Panc1 (cell line): ENCODE results near the gene GBF1. TPM values are rescaled to one million over a fixed set of nuclear protein-coding genes. Genes with fewer than 3 reads are reported as not detected.
"Not testable (repeated sequence)": the region's sequence is repeated elsewhere in the genome, so short reads cannot be mapped to it uniquely, and the experiment has no call there.

Experiments
- ATAC-seq: fragments of 200-7000 bp; cut with Tn5 transposase; 2 replicates; pipeline ENCODE4 v1.9.1; 2020; ENCODE audit warnings: mild to moderate bottlenecking, moderate library complexity
- BruUV-seq: library from RNA; stranded (reverse); fragments of 400-500 nt; replicated peaks from 2 replicates; lab custom pipeline; 2021; lab: Mats Ljungman, UMichigan
- CTCF ChIA-PET: fragments of 300-600 bp; sonication (Branson Sonifier 250); formaldehyde crosslinking; loops from one replicate; lab custom pipeline; 2022; ENCODE audit warnings: antibody characterized with exemption; lab: Charles Lee
- POLR2A ChIA-PET: fragments of 300-600 bp; sonication (Branson Sonifier 250); formaldehyde crosslinking; loops from one replicate; lab custom pipeline; 2022; ENCODE audit warnings: antibody characterized with exemption; lab: Charles Lee
- DNase-seq: peaks from one replicate; pipeline ENCODE4 v3.0.0-alpha.2; 2010; ENCODE audit warnings: low read depth, low spot score
- H3K27ac ChIP-seq: 2 replicates; pipeline ENCODE4 v1.5.1; 2011; ENCODE audit warnings: mild to moderate bottlenecking, low read length, inconsistent platforms
- H3K27me3 ChIP-seq: fragments of 200-500 bp; sonication (Bioruptor generic); 2 replicates; pipeline ENCODE4 v1.6.0; 2014; ENCODE audit warnings: low read length, inconsistent platforms; ENCODE audit not compliant: control insufficient read depth, insufficient read depth
- H3K36me3 ChIP-seq: fragments of 200-500 bp; sonication (Bioruptor generic); 2 replicates; pipeline ENCODE4 v1.5.1; 2014; ENCODE audit warnings: inconsistent platforms, mild to moderate bottlenecking, low read length, moderate library complexity; ENCODE audit not compliant: control insufficient read depth, insufficient read depth
- H3K4me1 ChIP-seq: 2 replicates; pipeline ENCODE4 v1.5.1; 2011; ENCODE audit warnings: inconsistent platforms, mild to moderate bottlenecking, low read length, moderate library complexity; ENCODE audit not compliant: control insufficient read depth, insufficient read depth
- H3K4me3 ChIP-seq, 2 experiments: 2 replicates each; pipeline ENCODE4 v1.5.1; 2011 to 2012; ENCODE audit warnings: low read depth in 2 of 2, low read length in 2 of 2, mild to moderate bottlenecking in 2 of 2, inconsistent platforms in 1 of 2, moderate library complexity in 1 of 2
- H3K9me3 ChIP-seq: fragments of 200-500 bp; sonication (Bioruptor generic); 2 replicates; pipeline ENCODE4 v1.5.1; 2014; ENCODE audit warnings: low read depth, mild to moderate bottlenecking, inconsistent platforms, low read length, moderate library complexity; ENCODE audit not compliant: control insufficient read depth, insufficient read depth
- CTCF ChIP-seq: fragments of 450-650 bp; IDR thresholded peaks from 2 replicates; pipeline ENCODE4 v1.5.1; 2017; ENCODE audit warnings: mild to moderate bottlenecking
- POLR2AphosphoS5 ChIP-seq: IDR thresholded peaks from 2 replicates; pipeline ENCODE4 v1.6.1; 2012; ENCODE audit warnings: mild to moderate bottlenecking, low read depth, low read length, moderate library complexity
- REST ChIP-seq, 2 experiments: IDR thresholded peaks; 2 replicates each; pipeline ENCODE4 v1.6.1; 2011 to 2012; ENCODE audit warnings: low read depth in 2 of 2, control low read depth in 1 of 2, low read length in 1 of 2, mild to moderate bottlenecking in 1 of 2, moderate library complexity in 1 of 2; ENCODE audit not compliant: insufficient read depth in 1 of 2
- SIN3A ChIP-seq: IDR thresholded peaks from 2 replicates; pipeline ENCODE4 v1.6.1; 2012; ENCODE audit warnings: low read depth, mild to moderate bottlenecking, low read length, moderate library complexity, borderline replicate concordance; ENCODE audit not compliant: insufficient read depth
- TCF7L2 ChIP-seq: IDR thresholded peaks from 2 replicates; pipeline ENCODE4 v1.6.1; 2011; ENCODE audit warnings: mild to moderate bottlenecking, low read depth, low read length, inconsistent platforms
- in situ Hi-C: cut with HindIII; loops from 2 replicates; pipeline ENCODE4 v1.10.0; 2016; ENCODE audit warnings: low sequenced_read_pairs, low pct_unique_long_range_greater_than_20kb
- intact Hi-C: fragments of 100-400 bp; cut with micrococcal nuclease; formaldehyde crosslinking; loops from one replicate; pipeline ENCODE4 v1.10.0; 2022; ENCODE audit not compliant: unreplicated experiment
- total RNA-seq: library from RNA; stranded (reverse); gene quantifications from one replicate; pipeline ENCODE4 v1.2.1, GENCODE V29; 2021; ENCODE audit not compliant: unreplicated experiment

GBF1 gene
- total RNA-seq, 1 experiment from 2014 or later, result 65.0 TPM

GRCh38 chr10:102299873-102300272 is 54.5 kb downstream of the GBF1 start:
- no peak for ATAC-seq
- Histone ChIP-seq H3K9me3 (no peaks in the 10 kb centered on the region), H3K27ac (no peak overlapping the region), H3K27me3 (no peaks in the 10 kb centered on the region), H3K4me1 (no peaks in the 10 kb centered on the region), H3K4me3 (no peak overlapping the region), H3K36me3 (no peaks in the 10 kb centered on the region)
- no TSS peak for BruUV-seq
- POLR2A ChIA-PET, result interaction anchor here (0.6 kb wide), 1 partner anchor 14 kb away, joined by 3 read pairs; no protein-coding TSS in a partner anchor
- in situ Hi-C loops (no loop called here), intact Hi-C loops (no loop called here)
- no peak for DNase-seq
- TF ChIP-seq REST (IDR thresholded peaks at IDR 0.05; ENCODE audit: insufficient read depth in 1 of 2, low read depth in 2 of 2, low read length in 1 of 2) (no peak), CTCF (no peak), TCF7L2 (no peak)
- CTCF ChIA-PET, result no interaction called here

GRCh38 chr10:102300278-102300843 is 55.0 kb downstream of the GBF1 start:
- intact Hi-C loops, result no loop called here
- Histone ChIP-seq H3K4me1 (no peaks in the 10 kb centered on the region), H3K4me3 (no peak overlapping the region), H3K27ac (no peak overlapping the region), H3K27me3 (no peaks in the 10 kb centered on the region), H3K36me3 (no peaks in the 10 kb centered on the region), H3K9me3 (no peaks in the 10 kb centered on the region)
- DNase-seq (no peak), ATAC-seq (no peak)
- CTCF ChIA-PET, result no interaction called here
- in situ Hi-C loops, result no loop called here
- no TSS peak for BruUV-seq
- POLR2A ChIA-PET, result interaction anchor here (0.7 kb wide), 1 partner anchor 281 kb away, joined by 4 read pairs; no protein-coding TSS in a partner anchor
- no peak for TF ChIP-seq SIN3A
- no peak for TF ChIP-seq CTCF
- no peak for TF ChIP-seq REST (IDR thresholded peaks at IDR 0.05; ENCODE audit: insufficient read depth in 1 of 2, low read depth in 2 of 2, low read length in 1 of 2)
- no peak for TF ChIP-seq TCF7L2
- no peak for TF ChIP-seq POLR2AphosphoS5

- ATAC-seq, DNase-seq, H3K9me3 ChIP-seq, in situ Hi-C loops, H3K4me3 ChIP-seq, H3K36me3 ChIP-seq, H3K4me1 ChIP-seq, BruUV-seq, intact Hi-C loops, H3K27me3 ChIP-seq, CTCF ChIA-PET, H3K27ac ChIP-seq: not testable (repeated sequence)
- POLR2A ChIA-PET, result interaction anchor here (0.7 kb wide), 1 partner anchor 281 kb away, joined by 4 read pairs; no protein-coding TSS in a partner anchor
Measured at GRCh38 chr10:102300912-102301311, 55.6 kb downstream of the GBF1 start.

GRCh38 chr10:102301332-102301731 is 56.0 kb downstream of the GBF1 start:
- intact Hi-C loops, CTCF ChIA-PET, H3K4me3 ChIP-seq, BruUV-seq, H3K36me3 ChIP-seq, H3K27me3 ChIP-seq, H3K4me1 ChIP-seq, in situ Hi-C loops, DNase-seq, H3K27ac ChIP-seq, ATAC-seq, POLR2A ChIA-PET, H3K9me3 ChIP-seq: not testable (repeated sequence)
